Measurements from ENCODE around the gene PRPF38A.
A peak's percentile ranks its signal among the peaks of the same experiment; 100 is the strongest.

PRPF38A gene

DNA sequence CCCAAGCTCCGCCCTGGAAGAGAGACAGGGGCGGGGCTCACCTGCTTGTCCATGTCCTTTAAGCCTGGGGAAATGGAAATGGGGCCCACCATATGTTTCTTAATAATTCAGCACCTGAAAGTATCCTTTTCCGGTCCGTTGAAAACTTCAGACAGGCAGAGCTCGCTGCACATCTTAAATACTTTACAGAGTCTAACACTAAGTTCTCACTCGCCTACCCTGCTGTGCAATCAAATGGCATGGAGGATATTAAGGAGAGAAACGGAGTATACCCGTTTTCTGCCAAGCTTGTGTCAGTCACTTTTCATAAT lies 37.9 kb upstream of the PRPF38A start:
- TF ChIP-seq NFIC (IDR thresholded peaks at IDR 0.05) = no peak
- TF ChIP-seq CREB1 (IDR thresholded peaks at IDR 0.05; ENCODE audit: low read depth) = no peak
- TF ChIP-seq TAF1 (IDR thresholded peaks at IDR 0.05; ENCODE audit: low read depth) = no peak
- TF ChIP-seq, protein P1, sequence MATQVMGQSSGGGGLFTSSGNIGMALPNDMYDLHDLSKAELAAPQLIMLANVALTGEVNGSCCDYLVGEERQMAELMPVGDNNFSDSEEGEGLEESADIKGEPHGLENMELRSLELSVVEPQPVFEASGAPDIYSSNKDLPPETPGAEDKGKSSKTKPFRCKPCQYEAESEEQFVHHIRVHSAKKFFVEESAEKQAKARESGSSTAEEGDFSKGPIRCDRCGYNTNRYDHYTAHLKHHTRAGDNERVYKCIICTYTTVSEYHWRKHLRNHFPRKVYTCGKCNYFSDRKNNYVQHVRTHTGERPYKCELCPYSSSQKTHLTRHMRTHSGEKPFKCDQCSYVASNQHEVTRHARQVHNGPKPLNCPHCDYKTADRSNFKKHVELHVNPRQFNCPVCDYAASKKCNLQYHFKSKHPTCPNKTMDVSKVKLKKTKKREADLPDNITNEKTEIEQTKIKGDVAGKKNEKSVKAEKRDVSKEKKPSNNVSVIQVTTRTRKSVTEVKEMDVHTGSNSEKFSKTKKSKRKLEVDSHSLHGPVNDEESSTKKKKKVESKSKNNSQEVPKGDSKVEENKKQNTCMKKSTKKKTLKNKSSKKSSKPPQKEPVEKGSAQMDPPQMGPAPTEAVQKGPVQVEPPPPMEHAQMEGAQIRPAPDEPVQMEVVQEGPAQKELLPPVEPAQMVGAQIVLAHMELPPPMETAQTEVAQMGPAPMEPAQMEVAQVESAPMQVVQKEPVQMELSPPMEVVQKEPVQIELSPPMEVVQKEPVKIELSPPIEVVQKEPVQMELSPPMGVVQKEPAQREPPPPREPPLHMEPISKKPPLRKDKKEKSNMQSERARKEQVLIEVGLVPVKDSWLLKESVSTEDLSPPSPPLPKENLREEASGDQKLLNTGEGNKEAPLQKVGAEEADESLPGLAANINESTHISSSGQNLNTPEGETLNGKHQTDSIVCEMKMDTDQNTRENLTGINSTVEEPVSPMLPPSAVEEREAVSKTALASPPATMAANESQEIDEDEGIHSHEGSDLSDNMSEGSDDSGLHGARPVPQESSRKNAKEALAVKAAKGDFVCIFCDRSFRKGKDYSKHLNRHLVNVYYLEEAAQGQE (IDR thresholded peaks at IDR 0.05; ENCODE audit: low read depth) = no peak
- no peak for TF ChIP-seq YY1 (IDR thresholded peaks at IDR 0.05; ENCODE audit: low read depth)
- TF ChIP-seq TCF12 (IDR thresholded peaks at IDR 0.05; ENCODE audit: low read depth) = no peak
- no peak for TF ChIP-seq EGR1 (IDR thresholded peaks at IDR 0.05)
- TF ChIP-seq FOXM1 (IDR thresholded peaks at IDR 0.05; ENCODE audit: borderline replicate concordance, low read depth) = no peak
- TF ChIP-seq, protein P2, sequence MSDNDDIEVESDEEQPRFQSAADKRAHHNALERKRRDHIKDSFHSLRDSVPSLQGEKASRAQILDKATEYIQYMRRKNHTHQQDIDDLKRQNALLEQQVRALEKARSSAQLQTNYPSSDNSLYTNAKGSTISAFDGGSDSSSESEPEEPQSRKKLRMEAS (IDR thresholded peaks at IDR 0.05) = no peak
- no peak for TF ChIP-seq RAD21 (IDR thresholded peaks at IDR 0.05; ENCODE audit: low read depth)
- TF ChIP-seq ZBTB7A (IDR thresholded peaks at IDR 0.05; ENCODE audit: low read depth) = no peak
- TF ChIP-seq, protein P3, sequence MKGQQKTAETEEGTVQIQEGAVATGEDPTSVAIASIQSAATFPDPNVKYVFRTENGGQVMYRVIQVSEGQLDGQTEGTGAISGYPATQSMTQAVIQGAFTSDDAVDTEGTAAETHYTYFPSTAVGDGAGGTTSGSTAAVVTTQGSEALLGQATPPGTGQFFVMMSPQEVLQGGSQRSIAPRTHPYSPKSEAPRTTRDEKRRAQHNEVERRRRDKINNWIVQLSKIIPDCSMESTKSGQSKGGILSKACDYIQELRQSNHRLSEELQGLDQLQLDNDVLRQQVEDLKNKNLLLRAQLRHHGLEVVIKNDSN (IDR thresholded peaks at IDR 0.05) = no peak
- no peak for TF ChIP-seq EP300 (IDR thresholded peaks at IDR 0.05; ENCODE audit: borderline replicate concordance)
- no peak for TF ChIP-seq TEAD4 (IDR thresholded peaks at IDR 0.05)
- TF ChIP-seq CEBPB (IDR thresholded peaks at IDR 0.05) = no peak

DNA sequence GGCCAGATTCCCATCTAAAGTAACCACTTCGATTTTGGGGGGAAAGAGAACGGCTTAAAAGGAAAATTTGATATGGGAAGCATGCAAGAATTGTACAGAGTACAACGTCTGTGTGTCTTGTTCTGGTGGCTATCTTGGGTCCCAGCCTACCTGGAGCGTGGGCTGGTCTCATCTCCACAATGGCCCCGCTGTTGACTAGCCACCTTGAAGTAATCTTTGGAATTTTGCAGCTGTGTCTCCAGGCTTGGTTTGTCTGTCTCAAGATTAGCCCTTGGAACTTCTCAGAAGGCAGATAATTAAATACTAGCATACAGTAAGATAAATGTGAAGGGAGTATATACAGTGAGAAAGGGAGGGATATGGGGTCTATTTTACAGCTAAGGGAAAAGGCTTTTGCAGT lies 37.1 kb upstream of the PRPF38A start:
- TF ChIP-seq, protein P3 (IDR thresholded peaks at IDR 0.05) = no peak
- TF ChIP-seq, protein P1 (IDR thresholded peaks at IDR 0.05; ENCODE audit: low read depth) = no peak
- no peak for TF ChIP-seq FOXM1 (IDR thresholded peaks at IDR 0.05; ENCODE audit: borderline replicate concordance, low read depth)
- TF ChIP-seq TEAD4 (IDR thresholded peaks at IDR 0.05) = no peak
- no peak for TF ChIP-seq YY1 (IDR thresholded peaks at IDR 0.05; ENCODE audit: low read depth)
- TF ChIP-seq ZBTB7A (IDR thresholded peaks at IDR 0.05; ENCODE audit: low read depth) = no peak
- TF ChIP-seq, protein P2 (IDR thresholded peaks at IDR 0.05) = no peak
- no peak for TF ChIP-seq NFIC (IDR thresholded peaks at IDR 0.05)
- TF ChIP-seq TAF1 (IDR thresholded peaks at IDR 0.05; ENCODE audit: low read depth) = no peak

DNA sequence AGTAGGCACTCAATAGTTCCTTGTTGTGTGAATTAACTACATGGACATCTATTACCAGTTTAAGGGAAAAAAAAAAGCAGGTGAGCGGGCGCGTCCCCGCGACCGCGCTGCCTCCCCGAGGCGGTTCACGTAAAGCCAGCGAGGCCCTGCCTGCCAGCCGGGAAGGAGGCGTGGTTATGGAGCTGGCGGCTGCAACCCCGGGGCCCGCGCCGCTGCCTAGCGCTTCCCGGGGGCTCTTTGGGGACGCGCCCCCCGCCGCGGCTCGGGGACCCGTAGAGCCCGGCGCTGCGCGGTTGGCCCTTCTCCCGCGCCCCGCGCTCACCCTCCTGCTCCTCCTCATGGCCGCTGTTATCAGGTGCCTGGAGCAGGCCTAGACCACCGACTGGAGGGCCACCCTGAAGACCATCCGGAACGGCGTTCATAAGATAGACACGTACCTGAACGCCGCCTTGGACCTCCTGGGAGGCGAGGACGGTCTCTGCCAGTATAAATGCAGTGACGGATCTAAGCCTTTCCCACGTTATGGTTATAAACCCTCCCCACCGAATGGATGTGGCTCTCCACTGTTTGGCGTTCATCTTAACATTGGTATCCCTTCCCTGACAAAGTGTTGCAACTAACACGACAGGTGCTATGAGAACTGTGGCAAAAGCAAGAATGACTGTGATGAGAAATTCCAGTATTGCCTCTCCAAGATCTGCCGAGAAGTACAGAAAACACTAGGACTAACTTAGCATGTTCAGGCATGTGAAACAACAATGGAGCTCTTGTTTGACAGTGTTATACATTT lies 35.8 kb upstream of the PRPF38A start:
- TF ChIP-seq, protein P3 (IDR thresholded peaks at IDR 0.05) = no peak
- TF ChIP-seq ZBTB7A (IDR thresholded peaks at IDR 0.05; ENCODE audit: low read depth) (peak; percentile 85), TCF12 (IDR thresholded peaks at IDR 0.05; ENCODE audit: low read depth) (no peak), RAD21 (IDR thresholded peaks at IDR 0.05; ENCODE audit: low read depth) (peak; percentile 12; the same call in 1 of the 2 replicates), YY1 (IDR thresholded peaks at IDR 0.05; ENCODE audit: low read depth) (no peak; the same call in 1 of the 2 replicates), EGR1 (IDR thresholded peaks at IDR 0.05) (no peak), NFIC (IDR thresholded peaks at IDR 0.05) (0 out of 2 replicates have a peak, but pooled peaks have one; percentile 21), FOXM1 (IDR thresholded peaks at IDR 0.05; ENCODE audit: borderline replicate concordance, low read depth) (no peak), CREB1 (IDR thresholded peaks at IDR 0.05; ENCODE audit: low read depth) (no peak), EP300 (IDR thresholded peaks at IDR 0.05; ENCODE audit: borderline replicate concordance) (no peak), CEBPB (IDR thresholded peaks at IDR 0.05) (no peak), TEAD4 (IDR thresholded peaks at IDR 0.05) (no peak), TAF1 (IDR thresholded peaks at IDR 0.05; ENCODE audit: low read depth) (no peak)
- TF ChIP-seq, protein P1 (IDR thresholded peaks at IDR 0.05; ENCODE audit: low read depth) = no peak
- TF ChIP-seq, protein P2 (IDR thresholded peaks at IDR 0.05) = 0 out of 2 replicates have a peak, but pooled peaks have one; percentile 13

Data from Ishikawa (cell line).